ENCODE measurements around the gene IFITM1. TPM values are rescaled to one million over a fixed set of nuclear protein-coding genes. Genes with fewer than 3 reads are reported as not detected.

Gene IFITM1
- total and polyA plus RNA-seq, 2 donors from 2014 or later = 248 to 440 TPM

- intact Hi-C loops (cut with DNase I) = no loop called here
- no peaks in the 10 kb centered on the region for H3K4me1 ChIP-seq (ENCODE audit: control insufficient read depth in 2 of 3, insufficient read depth in 2 of 3, low read depth in 1 of 3, low read length in 3 of 3)
- DNase-seq = no peak
- H3K27me3 ChIP-seq (ENCODE audit: control insufficient read depth, insufficient read depth, low read length) = no peaks in the 10 kb centered on the region
- H3K4me3 ChIP-seq (ENCODE audit: low read length in 3 of 3) = no peak overlapping the region
- TF ChIP-seq CTCF (IDR thresholded peaks at IDR 0.05; ENCODE audit: borderline replicate concordance, extremely low read depth, insufficient read depth) = no peak
- H3K9ac ChIP-seq (ENCODE audit: low read length in 3 of 3) = no peak overlapping the region
- H3K36me3 ChIP-seq (ENCODE audit: control insufficient read depth in 2 of 3, insufficient read depth in 3 of 3, low read length in 3 of 3) = no peaks in the 10 kb centered on the region
- no peak overlapping the region for H3K27ac ChIP-seq (ENCODE audit: low read depth in 2 of 2, low read length in 2 of 2)
- H3K9me3 ChIP-seq (ENCODE audit: control insufficient read depth in 2 of 3, insufficient read depth in 1 of 3, low read length in 3 of 3) = no peaks in the 10 kb centered on the region
- FAIRE-seq = no peak
These were observed 41.0 kb upstream of the IFITM1 start for GRCh38 chr11:272931-273198.

- Histone ChIP-seq H3K4me1 (ENCODE audit: control insufficient read depth in 2 of 3, insufficient read depth in 2 of 3, low read depth in 1 of 3, low read length in 3 of 3) (peaks cover 0 to 9% (median 0%) of the 10 kb centered on the region in 3 donors), H3K27ac (ENCODE audit: low read depth in 2 of 2, low read length in 2 of 2) (no peak overlapping the region), H3K4me3 (ENCODE audit: low read length in 3 of 3) (no peak overlapping the region), H3K36me3 (ENCODE audit: control insufficient read depth in 2 of 3, insufficient read depth in 3 of 3, low read length in 3 of 3) (no peaks in the 10 kb centered on the region), H3K9ac (ENCODE audit: low read length in 3 of 3) (no peak overlapping the region), H3K27me3 (ENCODE audit: control insufficient read depth, insufficient read depth, low read length) (peaks cover 7% of the 10 kb centered on the region), H3K9me3 (ENCODE audit: control insufficient read depth in 2 of 3, insufficient read depth in 1 of 3, low read length in 3 of 3) (no peaks in the 10 kb centered on the region)
- no peak for DNase-seq
- TF ChIP-seq CTCF (IDR thresholded peaks at IDR 0.05; ENCODE audit: borderline replicate concordance, extremely low read depth, insufficient read depth) = no peak
- intact Hi-C loops (cut with DNase I) = no loop called here
- FAIRE-seq = no peak
These were observed 37.6 kb upstream of the IFITM1 start for GRCh38 chr11:276219-276618.

- H3K27ac ChIP-seq (ENCODE audit: low read depth in 2 of 2, low read length in 2 of 2) = no peak within 1 kb of the TSS
These were observed 35.6 kb upstream of the IFITM1 start, which contains the start of gene NLRP6 for GRCh38 chr11:278001-278951. NLRP6 (plus strand) TSS chr11:278407; CDS start chr11:278570, 163 bp downstream.

More at GRCh38 chr11:278001-278951, 35.6 kb upstream of the IFITM1 start, which contains the start of gene NLRP6:
- H3K36me3 ChIP-seq (ENCODE audit: control insufficient read depth in 2 of 3, insufficient read depth in 3 of 3, low read length in 3 of 3) = no peaks in the 10 kb centered on the region
- H3K9me3 ChIP-seq (ENCODE audit: control insufficient read depth in 2 of 3, insufficient read depth in 1 of 3, low read length in 3 of 3) = no peaks in the 10 kb centered on the region
- FAIRE-seq = no peak
- H3K9ac ChIP-seq (ENCODE audit: low read length in 3 of 3) = no peak within 1 kb of the TSS
- peaks cover 19% of the 10 kb centered on the region for H3K27me3 ChIP-seq (ENCODE audit: control insufficient read depth, insufficient read depth, low read length)
- intact Hi-C loops (cut with DNase I) = no loop called here
- peak within 1 kb of the TSS in 1 of 3 donors; percentile 21 for H3K4me3 ChIP-seq (ENCODE audit: low read length in 3 of 3)
- peaks cover 0 to 14% (median 0%) of the 10 kb centered on the region in 3 donors for H3K4me1 ChIP-seq (ENCODE audit: control insufficient read depth in 2 of 3, insufficient read depth in 2 of 3, low read depth in 1 of 3, low read length in 3 of 3)
- TF ChIP-seq CTCF (IDR thresholded peaks at IDR 0.05; ENCODE audit: borderline replicate concordance, extremely low read depth, insufficient read depth) = no peak
- DNase-seq = no peak

Data from kidney (tissue), 14 donors.